Upper lobe of left lung (tissue), 6 donors: ENCODE data around the gene WDR59. TPM values are rescaled to one million over a fixed set of nuclear protein-coding genes. Genes with fewer than 3 reads are reported as not detected.
A peak's percentile ranks its signal among the peaks of the same experiment; 100 is the strongest.
"Not testable (repeated sequence)": the region's sequence is repeated elsewhere in the genome, so short reads cannot be mapped to it uniquely, and the experiment has no call there.

Source experiments
- ATAC-seq, 2 donors: fragments of 200-7000 bp; cut with Tn5 transposase; one replicate each; pipeline ENCODE4 v1.9.1; 2022; ENCODE audit warnings: mild to moderate bottlenecking in 2 of 2, moderate library complexity in 2 of 2; ENCODE audit not compliant: low FRiP score in 2 of 2
- DNase-seq, 2 donors: peaks; one replicate each; pipeline ENCODE4 v3.0.0-alpha.2; 2019 to 2020
- H3K27ac ChIP-seq, 4 donors: fragments of 200-600 bp; sonication (generic); one replicate each; pipeline ENCODE4 v1.5.1; 2016 to 2019
- H3K27me3 ChIP-seq, 4 donors: fragments of 200-600 bp; sonication (generic); one replicate each; pipeline ENCODE4 v1.5.1; 2017 to 2019
- H3K36me3 ChIP-seq, 4 donors: fragments of 200-600 bp; sonication (generic); one replicate each; pipeline ENCODE4 v1.5.1; 2016 to 2019
- H3K4me1 ChIP-seq, 4 donors: fragments of 200-600 bp; sonication (generic); one replicate each; pipeline ENCODE4 v1.5.1; 2018 to 2019
- H3K4me3 ChIP-seq, 4 donors: fragments of 200-600 bp; sonication (generic); one replicate each; pipeline ENCODE4 v1.5.1; 2017 to 2019; ENCODE audit warnings: mild to moderate bottlenecking in 2 of 4, moderate library complexity in 1 of 4
- H3K9me3 ChIP-seq, 4 donors: fragments of 200-600 bp; sonication (generic); one replicate each; pipeline ENCODE4 v1.5.1; 2018 to 2019
- EP300 ChIP-seq, 4 donors: sonication (generic); formaldehyde crosslinking; IDR thresholded peaks; one replicate each; pipeline ENCODE4 v1.5.1; 2017; ENCODE audit warnings: antibody characterized with exemption in 4 of 4, control low read depth in 2 of 4
- POLR2A ChIP-seq, 4 donors: fragments of 450-650 bp; IDR thresholded peaks; one replicate each; pipeline ENCODE4 v1.5.1; 2016 to 2017; ENCODE audit warnings: antibody characterized with exemption in 4 of 4, mild to moderate bottlenecking in 2 of 4
- POLR2AphosphoS5 ChIP-seq, 2 donors: sonication (generic); formaldehyde crosslinking; IDR thresholded peaks; one replicate each; pipeline ENCODE4 v1.5.1; 2017; ENCODE audit warnings: antibody characterized with exemption in 2 of 2
- WGBS, 2 donors: methylation state at CpG; one replicate each; pipeline ENCODE4 v1.1.5; 2017 to 2018; 5-methylcytosine and 5-hydroxymethylcytosine counted together
- total RNA-seq, 6 donors: library from RNA; depleted of rRNA in 4 of 6; stranded (reverse); fragments of >200 nt in 4 of 6; gene quantifications; one replicate each; pipeline versions ENCODE4 v1.1.0 to v1.2.1, GENCODE V29; 2016 to 2021
- TF ChIP-seq, protein P1 (sequence below), 6 experiments: fragments of 450-650 bp in 4 of 6; fragments of 200-600 bp in 2 of 6; sonication (generic) in 2 of 6; IDR thresholded peaks; one replicate each; pipeline ENCODE4 v1.5.1; 2016 to 2019; ENCODE audit warnings: antibody characterized with exemption in 6 of 6
- donor health status: DM: no; HTN: no; CAD: no; lungs with moderate emphysema.
- donor health status: DM: no; HTN: yes; CAD: no; lungs with severe emphysema.

Gene WDR59
- total RNA-seq, 6 donors from 2014 or later = 16.0 to 138 (median 37.5) TPM

DNA sequence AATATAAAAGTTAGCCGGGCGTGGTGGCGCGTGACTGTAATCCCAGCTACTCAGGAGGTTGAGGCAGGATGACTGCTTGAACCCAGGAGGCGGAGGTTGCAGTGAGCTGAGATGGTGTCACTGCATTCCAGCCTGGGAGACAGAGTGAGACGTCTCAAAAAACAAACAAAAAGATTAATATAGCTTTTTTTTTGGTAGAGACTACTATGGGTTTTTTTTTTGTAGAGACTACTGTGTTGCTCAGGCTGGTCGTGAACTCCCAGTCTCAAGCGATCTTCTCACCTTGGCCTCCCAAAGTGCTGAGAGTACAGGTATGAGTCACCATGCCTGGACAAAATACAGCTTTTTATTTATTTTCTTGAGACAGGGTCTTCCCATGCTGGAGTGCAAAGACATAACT is 34.1 kb upstream of the WDR59 start:
- no peak for ATAC-seq
- Histone ChIP-seq H3K36me3 (no peaks in the 10 kb centered on the region), H3K4me1 (peaks cover 7 to 27% (median 15%) of the 10 kb centered on the region in 4 donors), H3K27ac (no peak overlapping the region), H3K9me3 (peaks cover 0 to 10% (median 0%) of the 10 kb centered on the region in 4 donors), H3K4me3 (no peak overlapping the region), H3K27me3 (no peaks in the 10 kb centered on the region)
- TF ChIP-seq, protein P1, sequence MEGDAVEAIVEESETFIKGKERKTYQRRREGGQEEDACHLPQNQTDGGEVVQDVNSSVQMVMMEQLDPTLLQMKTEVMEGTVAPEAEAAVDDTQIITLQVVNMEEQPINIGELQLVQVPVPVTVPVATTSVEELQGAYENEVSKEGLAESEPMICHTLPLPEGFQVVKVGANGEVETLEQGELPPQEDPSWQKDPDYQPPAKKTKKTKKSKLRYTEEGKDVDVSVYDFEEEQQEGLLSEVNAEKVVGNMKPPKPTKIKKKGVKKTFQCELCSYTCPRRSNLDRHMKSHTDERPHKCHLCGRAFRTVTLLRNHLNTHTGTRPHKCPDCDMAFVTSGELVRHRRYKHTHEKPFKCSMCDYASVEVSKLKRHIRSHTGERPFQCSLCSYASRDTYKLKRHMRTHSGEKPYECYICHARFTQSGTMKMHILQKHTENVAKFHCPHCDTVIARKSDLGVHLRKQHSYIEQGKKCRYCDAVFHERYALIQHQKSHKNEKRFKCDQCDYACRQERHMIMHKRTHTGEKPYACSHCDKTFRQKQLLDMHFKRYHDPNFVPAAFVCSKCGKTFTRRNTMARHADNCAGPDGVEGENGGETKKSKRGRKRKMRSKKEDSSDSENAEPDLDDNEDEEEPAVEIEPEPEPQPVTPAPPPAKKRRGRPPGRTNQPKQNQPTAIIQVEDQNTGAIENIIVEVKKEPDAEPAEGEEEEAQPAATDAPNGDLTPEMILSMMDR (IDR thresholded peaks at IDR 0.05) = no peak
- TF ChIP-seq POLR2AphosphoS5 (IDR thresholded peaks at IDR 0.05) (no peak), POLR2A (IDR thresholded peaks at IDR 0.05) (no peak), EP300 (IDR thresholded peaks at IDR 0.05) (no peak)
- DNase-seq = no peak
- WGBS, 2 donors = 80 to 83% methylated on average over 8 of the region's 8 CpGs

DNA sequence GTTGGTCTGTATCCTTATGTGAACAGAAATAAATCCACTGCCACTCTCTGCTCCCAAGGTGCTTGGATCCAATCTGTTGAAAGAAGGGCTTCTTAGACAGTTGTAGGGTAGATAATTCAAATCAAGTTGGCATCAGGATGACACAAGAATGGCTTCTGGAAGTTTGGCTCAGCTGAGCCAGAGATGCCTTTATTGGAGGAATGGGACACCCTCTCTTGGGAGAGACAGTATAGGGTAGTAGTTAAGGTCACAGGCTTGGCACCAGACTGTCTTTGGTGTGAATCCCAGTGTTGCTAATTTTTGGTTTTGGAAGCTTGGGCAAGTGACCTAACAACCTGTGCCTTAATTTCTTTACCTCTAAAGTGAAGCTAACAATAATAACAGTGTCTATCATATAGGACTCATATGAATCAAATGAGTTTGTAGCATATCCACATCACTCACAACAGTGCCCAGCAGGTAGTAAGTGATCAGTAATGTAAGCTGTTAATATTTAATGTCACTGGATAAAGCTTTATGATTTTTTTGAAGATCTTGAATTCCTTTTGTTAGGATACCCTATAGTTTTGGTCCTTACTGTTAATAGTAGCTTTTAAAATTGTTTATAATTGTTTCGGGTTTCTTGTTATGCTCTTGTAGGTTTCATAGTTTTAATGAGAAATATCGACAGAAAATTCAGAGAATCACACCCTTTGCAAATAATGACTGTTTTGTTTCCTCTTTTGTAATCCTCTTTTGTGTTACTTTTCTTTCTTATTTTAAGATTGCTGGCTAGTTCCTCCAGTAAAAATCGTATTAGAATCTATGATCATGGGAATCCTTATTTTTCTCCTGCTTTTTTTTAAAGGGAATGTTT is 33.0 kb upstream of the WDR59 start:
- 31 to 45% methylated on average over 3 of the region's 3 CpGs for WGBS, 2 donors
- H3K4me3 ChIP-seq = no peak overlapping the region
- ATAC-seq = no peak
- H3K9me3 ChIP-seq = peaks cover 0 to 10% (median 0%) of the 10 kb centered on the region in 4 donors
- no peak for TF ChIP-seq EP300 (IDR thresholded peaks at IDR 0.05)
- TF ChIP-seq, protein P1 (IDR thresholded peaks at IDR 0.05) = no peak
- no peak for TF ChIP-seq POLR2AphosphoS5 (IDR thresholded peaks at IDR 0.05)
- TF ChIP-seq POLR2A (IDR thresholded peaks at IDR 0.05) = no peak
- no peak for DNase-seq
- H3K4me1 ChIP-seq = peaks cover 13 to 37% (median 24%) of the 10 kb centered on the region in 4 donors
- H3K27ac ChIP-seq = peak overlapping the region in 3 of 4 donors; percentile 1 to 70 (median 41)
- H3K27me3 ChIP-seq = no peaks in the 10 kb centered on the region
- H3K36me3 ChIP-seq = no peaks in the 10 kb centered on the region

DNA sequence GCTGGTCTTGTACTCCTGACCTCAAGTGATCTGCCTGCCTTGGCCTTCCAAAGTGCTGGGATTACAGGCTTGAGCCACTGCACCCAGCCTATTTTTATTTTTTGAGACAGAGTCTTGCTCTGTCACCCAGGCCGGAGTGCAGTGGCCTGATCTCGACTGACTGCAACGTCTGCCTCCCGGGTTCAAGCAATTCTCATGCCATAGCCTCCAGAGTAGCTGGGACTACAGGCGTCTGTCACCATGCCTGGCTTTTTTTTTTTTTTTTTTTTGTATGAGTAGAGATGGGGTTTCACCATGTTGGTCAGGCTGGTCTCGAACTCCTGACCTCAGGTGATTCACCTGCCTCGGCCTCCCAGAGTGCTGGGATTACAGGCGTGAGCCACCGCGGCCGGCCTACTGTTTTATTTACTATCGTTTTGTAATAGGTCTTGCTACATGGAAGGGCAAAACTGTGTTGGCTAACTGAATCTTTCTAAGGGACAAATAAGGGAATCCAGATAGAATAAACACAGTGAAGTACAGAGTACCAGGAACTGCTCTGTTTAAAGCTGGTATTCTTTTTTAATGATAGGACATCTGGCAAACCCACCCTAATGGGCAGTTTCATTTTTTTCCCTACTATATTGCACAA is 31.6 kb upstream of the WDR59 start:
- not testable (repeated sequence) for ATAC-seq, H3K9me3 ChIP-seq, H3K27me3 ChIP-seq, H3K4me3 ChIP-seq, H3K36me3 ChIP-seq
- WGBS, 2 donors = 77 to 80% methylated on average over 12 of the region's 12 CpGs
- peak overlapping the region in 3 of 4 donors; percentile 27 to 75 (median 70) for H3K27ac ChIP-seq
- DNase-seq = peak in 1 of 2 donors; percentile 37
- peaks cover 26 to 49% (median 37%) of the 10 kb centered on the region in 4 donors for H3K4me1 ChIP-seq

DNA sequence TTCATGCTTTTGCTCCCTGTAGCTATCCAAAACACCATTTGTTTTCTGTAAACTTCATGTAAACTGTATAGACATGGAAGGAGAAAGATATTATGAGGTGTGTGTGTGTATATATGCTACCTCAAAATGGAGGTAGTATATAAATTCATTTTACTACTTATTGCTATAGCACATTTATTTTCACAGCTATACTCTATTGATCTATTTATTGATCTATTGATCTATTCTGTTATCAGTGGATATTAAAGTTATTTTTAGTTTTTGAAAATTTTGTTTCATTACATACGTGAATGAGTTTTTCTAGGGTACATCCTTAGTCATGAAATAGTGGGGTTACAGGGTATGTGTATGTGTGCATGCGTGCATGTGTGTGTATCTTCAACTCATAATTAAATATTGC is 29.4 kb upstream of the WDR59 start:
- peaks cover 35 to 58% (median 46%) of the 10 kb centered on the region in 4 donors for H3K4me1 ChIP-seq

DNA sequence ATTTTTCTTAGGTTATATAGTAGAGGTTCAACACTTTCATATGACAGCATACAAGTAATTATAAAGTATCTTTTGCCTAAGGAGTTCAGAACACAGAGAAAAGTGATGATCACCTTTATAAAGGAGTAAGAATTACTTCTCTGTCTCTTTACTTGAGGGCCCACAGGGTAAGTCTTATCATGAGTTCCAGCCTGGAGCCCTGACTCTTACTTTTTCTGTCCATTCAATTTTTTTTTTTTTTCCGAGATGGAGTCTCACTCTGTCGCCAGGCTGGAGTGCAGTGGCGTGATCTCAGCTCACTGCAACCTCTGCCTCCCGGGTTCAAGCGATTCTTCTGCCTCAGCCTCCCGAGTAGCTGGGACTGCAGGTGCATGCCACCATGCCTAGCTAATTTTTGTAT is 28.2 kb upstream of the WDR59 start:
- Histone ChIP-seq H3K27ac (peak overlapping the region; percentile 66 to 89 (median 80)), H3K4me1 (peaks cover 33 to 49% (median 41%) of the 10 kb centered on the region in 4 donors)
- DNase-seq, H3K9me3 ChIP-seq, H3K36me3 ChIP-seq, H3K27me3 ChIP-seq, H3K4me3 ChIP-seq, ATAC-seq: not testable (repeated sequence)
- WGBS, 2 donors = 78 to 85% methylated on average over 6 of the region's 6 CpGs

More for the DNA sequence above, 29.4 kb upstream of the WDR59 start:
- TF ChIP-seq, protein P1 (IDR thresholded peaks at IDR 0.05) = no peak
- TF ChIP-seq EP300 (IDR thresholded peaks at IDR 0.05) = no peak
- TF ChIP-seq POLR2AphosphoS5 (IDR thresholded peaks at IDR 0.05) = no peak
- TF ChIP-seq POLR2A (IDR thresholded peaks at IDR 0.05) = no peak
- no peak overlapping the region for H3K4me3 ChIP-seq
- peak overlapping the region in 1 of 4 donors; percentile 89 for H3K27ac ChIP-seq
- 41 to 100% methylated on average over 2 of the region's 2 CpGs for WGBS, 2 donors
- no peak for ATAC-seq
- H3K27me3 ChIP-seq = no peaks in the 10 kb centered on the region
- H3K9me3 ChIP-seq = no peaks in the 10 kb centered on the region
- no peaks in the 10 kb centered on the region for H3K36me3 ChIP-seq
- no peak for DNase-seq
